ENCODE data around the gene IL2. TPM values are rescaled to one million over a fixed set of nuclear protein-coding genes. Genes with fewer than 3 reads are reported as not detected.

The IL2 gene
- polyA plus RNA-seq, 4 donors: not detected

Other genes starting within 250 kb of the IL2 start
- gene ADAD1, start 77.7 kb downstream of the IL2 start, polyA plus RNA-seq (ENCODE audit: insufficient read length in 4 of 4): not detected
- gene IL21, start 164.3 kb upstream of the IL2 start, polyA plus RNA-seq (ENCODE audit: insufficient read length in 4 of 4): not detected